SK-N-SH treated with all-trans-retinoic acid at 6 μM for 48 hours (cell line): ENCODE data around the gene SNX8.
"Not testable (repeated sequence)": the region's sequence is repeated elsewhere in the genome, so short reads cannot be mapped to it uniquely, and the experiment has no call there.

ENCODE experiments used
- BACH2 ChIP-seq: fragments of 250-450 bp; sonication (Bioruptor Pico); IDR thresholded peaks from 2 replicates; pipeline ENCODE4 v1.9.0; 2021; ENCODE audit warnings: mild to moderate bottlenecking, borderline replicate concordance
- CREB5 ChIP-seq: fragments of 250-450 bp; sonication (Bioruptor Pico); IDR thresholded peaks from 2 replicates; pipeline ENCODE4 v1.5.1; 2020; ENCODE audit warnings: low read depth, mild to moderate bottlenecking, moderate library complexity
- ISL1 ChIP-seq: fragments of 250-450 bp; sonication (Bioruptor Pico); IDR thresholded peaks from 2 replicates; pipeline ENCODE4 v2.1.2; 2022; ENCODE audit warnings: mild to moderate bottlenecking, moderate library complexity
- PATZ1 ChIP-seq: fragments of 250-450 bp; sonication (Bioruptor Pico); IDR thresholded peaks from 2 replicates; pipeline ENCODE4 v1.8.0; 2020; ENCODE audit warnings: mild to moderate bottlenecking, moderate library complexity, borderline replicate concordance
- POU6F1 ChIP-seq: fragments of 250-450 bp; sonication (Bioruptor Pico); IDR thresholded peaks from 2 replicates; pipeline ENCODE4 v1.8.0; 2021; ENCODE audit warnings: low read depth, mild to moderate bottlenecking, moderate library complexity, borderline replicate concordance
- SNAI2 ChIP-seq: fragments of 250-450 bp; sonication (Bioruptor Pico); IDR thresholded peaks from 2 replicates; pipeline ENCODE4 v1.5.0; 2020; ENCODE audit warnings: mild to moderate bottlenecking, moderate library complexity
- ZNF565 ChIP-seq: fragments of 450-650 bp; formaldehyde crosslinking; conservative IDR thresholded peaks from 2 replicates; pipeline ENCODE4 v1.5.0; 2020; ENCODE audit warnings: low read depth, mild to moderate bottlenecking, moderate library complexity
- ZNF8 ChIP-seq: fragments of 450-650 bp; formaldehyde crosslinking; IDR thresholded peaks from 2 replicates; pipeline ENCODE4 v1.5.0; 2020; ENCODE audit warnings: mild to moderate bottlenecking, moderate library complexity

DNA sequence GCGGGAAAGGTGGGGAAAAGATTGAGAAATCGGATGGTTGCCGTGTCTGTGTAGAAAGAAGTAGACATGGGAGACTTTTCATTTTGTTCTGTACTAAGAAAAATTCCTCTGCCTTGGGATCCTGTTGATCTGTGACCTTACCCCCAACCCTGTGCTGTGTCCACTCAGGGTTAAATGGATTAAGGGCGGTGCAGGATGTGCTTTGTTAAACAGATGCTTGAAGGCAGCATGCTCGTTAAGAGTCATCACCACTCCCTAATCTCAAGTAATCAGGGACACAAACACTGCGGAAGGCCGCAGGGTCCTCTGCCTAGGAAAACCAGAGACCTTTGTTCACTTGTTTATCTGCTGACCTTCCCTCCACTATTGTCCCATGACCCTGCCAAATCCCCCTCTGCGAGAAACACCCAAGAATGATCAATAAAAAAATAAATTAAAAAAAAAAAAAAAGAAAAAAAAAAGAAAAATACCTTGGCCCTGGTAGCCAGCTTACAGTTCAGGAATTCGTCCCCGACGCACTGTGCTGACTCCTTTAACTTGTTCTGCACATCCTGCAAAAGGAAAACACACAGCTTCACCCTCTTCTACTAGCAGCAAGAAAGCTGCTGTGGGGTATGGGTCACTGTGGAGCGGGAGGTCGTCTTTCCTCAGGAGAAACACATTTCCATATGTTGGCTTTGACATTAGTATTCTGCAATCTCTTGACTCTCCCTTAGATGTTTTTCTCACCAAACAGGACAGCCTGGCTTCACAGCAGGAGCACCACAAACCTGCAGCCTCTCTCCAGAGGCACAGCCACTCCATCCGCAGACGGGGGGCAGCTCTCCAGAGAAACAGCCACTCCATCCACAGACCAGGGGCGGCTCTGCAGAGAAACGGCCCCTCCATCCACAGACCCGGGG is 44.9 kb downstream of the SNX8 start:
- TF ChIP-seq POU6F1; CREB5 (CRISPR knock-in tag); PATZ1 (CRISPR knock-in tag); BACH2; SNAI2; ISL1 (CRISPR knock-in tag); ZNF8; ZNF565 (CRISPR knock-in tag): not testable (repeated sequence)
